GM10847 (cell line): ENCODE measurements around the gene ABCA13.

Experiments
- POLR2A ChIP-seq: IDR thresholded peaks from 2 replicates; pipeline ENCODE4 v1.6.1; 2011; ENCODE audit not compliant: insufficient read length; ENCODE audit errors: extremely low read depth

ABCA13 gene

GRCh38 chr7:48414011-48414732 is 242.9 kb downstream of the ABCA13 start:
- no peak for TF ChIP-seq POLR2A

DNA sequence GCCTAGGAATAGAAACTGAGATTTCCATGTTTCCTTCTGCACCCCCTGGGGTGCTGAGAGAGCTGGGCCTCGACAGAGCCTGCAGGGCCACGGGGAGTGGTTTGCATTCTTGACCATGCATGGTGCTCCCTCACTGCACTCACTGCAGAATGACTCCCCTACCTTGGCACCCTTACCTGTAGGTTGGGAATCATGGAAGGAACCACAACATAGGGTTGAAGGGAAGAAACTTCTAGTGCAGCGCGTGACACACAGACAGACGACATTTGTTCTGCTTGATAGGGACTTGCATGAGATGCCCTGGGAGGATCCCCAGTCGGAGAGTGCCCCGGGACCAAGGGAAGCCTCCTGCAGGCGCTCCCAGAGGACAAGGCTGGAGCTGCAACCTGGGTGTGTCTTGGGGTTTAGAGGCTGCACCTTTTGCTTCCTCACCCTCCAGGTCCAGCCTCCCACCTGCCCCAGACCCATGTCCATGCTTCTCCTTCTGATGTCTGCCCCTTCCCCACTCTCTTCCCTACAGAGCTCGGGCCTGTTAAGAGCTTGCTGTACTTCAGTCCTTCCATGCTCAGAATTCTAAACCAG is 245.2 kb downstream of the ABCA13 start:
- TF ChIP-seq POLR2A: no peak

DNA sequence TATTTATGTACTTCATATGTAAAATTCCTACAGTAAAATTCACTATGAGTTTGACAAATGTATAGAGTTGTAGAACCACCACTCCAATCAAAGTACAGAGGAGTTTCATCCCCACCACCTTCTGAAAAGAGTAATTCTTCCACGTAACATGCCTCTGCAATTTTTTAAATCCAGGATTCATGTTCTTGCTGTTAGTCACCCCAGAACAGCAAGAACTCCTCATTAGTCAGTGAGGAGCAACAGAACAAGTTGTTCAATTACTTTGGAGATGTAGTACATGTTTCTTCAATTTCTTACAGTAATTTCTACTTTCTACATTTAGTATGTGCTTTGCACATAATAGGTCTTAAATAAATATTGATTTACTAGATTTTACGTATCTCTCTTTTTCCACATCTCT is 248.1 kb downstream of the ABCA13 start:
- TF ChIP-seq POLR2A: no peak

DNA sequence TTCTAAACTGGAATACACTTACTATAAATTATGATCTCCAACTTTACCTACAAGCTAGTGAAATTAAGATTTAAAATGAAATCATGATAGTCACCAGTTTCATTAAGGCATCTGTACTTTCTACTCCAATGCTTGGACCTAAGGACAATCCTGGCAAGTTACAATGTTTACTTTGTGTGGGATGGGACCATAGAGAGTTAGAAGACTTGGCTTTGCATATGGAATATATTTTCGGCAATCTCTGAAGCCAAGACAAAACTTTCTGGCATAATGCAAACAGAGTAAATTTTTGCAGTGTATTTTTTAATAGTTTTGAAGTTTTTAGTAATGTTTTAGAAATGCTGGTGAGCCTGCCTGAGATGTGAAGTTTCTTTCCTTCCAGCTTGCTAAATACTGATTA is 248.9 kb downstream of the ABCA13 start:
- TF ChIP-seq POLR2A: no peak

- TF ChIP-seq POLR2A: no peak
These were observed 250.1 kb downstream of the ABCA13 start for GRCh38 chr7:48421357-48421756.

DNA sequence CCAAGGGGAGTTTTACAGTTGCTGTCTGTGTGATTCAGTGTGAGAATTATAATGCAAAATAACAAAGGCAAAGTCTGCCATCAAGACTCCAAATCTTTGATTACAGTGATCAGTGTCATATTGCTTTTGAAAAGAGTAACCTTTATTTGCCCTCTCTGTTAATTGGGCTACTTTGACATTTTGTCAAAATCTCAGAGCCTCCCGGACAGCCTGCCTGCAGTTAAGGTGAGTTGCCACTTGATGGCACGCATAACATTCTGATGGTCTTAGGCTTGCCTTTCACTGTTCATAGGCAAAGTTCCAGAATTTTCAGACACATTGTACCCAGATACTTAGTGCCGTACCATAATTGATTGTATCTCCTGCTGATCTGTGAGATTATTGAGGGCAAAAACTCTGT is 253.5 kb downstream of the ABCA13 start:
- TF ChIP-seq POLR2A: no peak

GRCh38 chr7:48426331-48426965 is 255.2 kb downstream of the ABCA13 start:
- no peak for TF ChIP-seq POLR2A

DNA sequence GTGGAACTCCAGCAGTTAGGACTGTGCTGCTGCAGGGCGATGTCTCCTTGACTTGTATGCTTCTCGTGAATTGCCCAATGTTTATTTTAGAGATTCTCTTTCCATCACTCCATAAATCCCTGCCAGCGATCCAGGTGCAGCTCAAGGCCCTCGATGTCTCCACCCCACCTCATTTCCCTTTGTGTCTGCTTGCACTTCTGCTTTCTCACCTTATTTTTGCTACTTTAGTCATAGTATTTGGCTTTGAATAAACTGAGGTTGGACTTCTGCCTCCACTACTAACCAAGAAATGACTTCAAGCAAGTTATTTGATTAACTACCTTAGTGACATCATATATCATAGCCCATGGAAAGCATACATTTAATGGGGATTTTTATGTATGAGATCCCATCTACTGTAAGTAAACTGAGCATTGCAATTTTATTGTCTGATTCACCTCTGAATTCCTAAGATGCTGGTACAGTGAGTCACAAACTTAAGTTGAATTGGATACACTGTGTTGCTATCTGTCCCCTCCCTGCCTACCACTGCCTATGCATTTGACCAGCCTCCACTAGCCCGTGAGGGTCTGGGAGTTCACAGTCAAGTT is 255.8 kb downstream of the ABCA13 start:
- no peak for TF ChIP-seq POLR2A

GRCh38 chr7:48427671-48428070 is 256.4 kb downstream of the ABCA13 start:
- TF ChIP-seq POLR2A: no peak

DNA sequence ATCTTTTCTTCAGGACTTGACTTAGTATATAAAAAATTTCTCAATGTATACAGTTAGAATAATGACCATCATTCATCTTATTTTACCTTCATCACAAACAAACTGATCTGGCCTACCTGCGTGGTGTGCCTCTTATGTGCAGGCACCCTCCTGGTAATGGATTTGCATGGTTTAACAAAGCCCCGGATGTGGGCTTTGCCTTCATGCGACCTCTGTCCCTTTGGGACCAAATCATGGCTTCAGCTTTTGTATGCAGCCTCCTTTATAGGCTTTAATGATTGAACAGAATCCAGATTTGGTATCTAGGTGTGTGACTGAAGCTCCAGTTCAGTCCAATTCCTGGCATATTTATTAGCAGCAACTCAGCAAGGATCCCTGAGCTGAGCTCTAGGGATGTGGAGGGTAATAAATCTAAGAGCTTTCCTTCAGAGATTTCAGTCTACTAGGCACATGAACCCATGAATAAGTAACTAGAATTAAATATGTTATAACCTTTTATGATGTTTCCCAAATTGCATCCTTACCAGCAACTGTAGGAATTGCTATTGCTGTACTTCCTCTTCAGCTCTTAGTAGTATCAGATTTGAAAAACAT is 256.9 kb downstream of the ABCA13 start:
- no peak for TF ChIP-seq POLR2A

DNA sequence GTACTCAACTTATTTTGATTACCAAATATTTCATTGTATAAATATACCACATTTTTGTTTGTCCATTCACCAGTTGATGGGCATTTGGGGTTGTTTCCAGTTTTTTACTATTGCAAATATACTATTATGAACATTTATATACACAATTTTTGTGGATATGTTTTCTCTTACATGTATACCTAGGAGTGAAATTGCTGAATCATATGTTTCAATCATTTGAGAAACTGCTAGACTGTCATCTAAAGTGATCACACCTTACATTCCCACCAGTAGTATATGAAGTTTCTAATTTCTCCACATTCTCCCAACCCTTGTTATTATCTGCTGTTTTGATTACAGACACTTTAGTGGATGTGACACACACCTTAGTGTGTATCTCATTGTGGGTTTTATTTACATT is 257.9 kb downstream of the ABCA13 start:
- no peak for TF ChIP-seq POLR2A

DNA sequence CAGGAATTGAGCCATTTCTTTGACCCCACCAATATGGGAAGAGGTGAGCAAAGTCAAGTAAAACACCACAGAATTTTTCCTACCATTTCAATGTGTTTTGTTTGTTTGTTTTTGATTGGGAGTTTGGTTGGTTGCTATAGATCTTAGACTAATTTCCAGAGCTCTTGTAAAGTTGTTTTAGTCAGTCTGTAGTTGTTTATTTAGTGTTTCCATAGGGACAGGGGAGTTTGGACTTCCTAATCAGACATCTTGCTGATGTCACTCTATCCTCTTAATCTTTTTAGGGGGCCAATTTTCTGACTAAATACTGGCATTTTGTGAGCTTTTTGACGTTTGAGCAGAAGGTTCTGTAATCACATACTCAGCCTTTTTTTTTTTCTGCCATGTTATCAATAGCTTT is 266.9 kb downstream of the ABCA13 start:
- no peak for TF ChIP-seq POLR2A

- TF ChIP-seq POLR2A: no peak
These were observed 270.7 kb downstream of the ABCA13 start for GRCh38 chr7:48441848-48442492.

GRCh38 chr7:48443051-48443450 is 271.8 kb downstream of the ABCA13 start:
- no peak for TF ChIP-seq POLR2A

DNA sequence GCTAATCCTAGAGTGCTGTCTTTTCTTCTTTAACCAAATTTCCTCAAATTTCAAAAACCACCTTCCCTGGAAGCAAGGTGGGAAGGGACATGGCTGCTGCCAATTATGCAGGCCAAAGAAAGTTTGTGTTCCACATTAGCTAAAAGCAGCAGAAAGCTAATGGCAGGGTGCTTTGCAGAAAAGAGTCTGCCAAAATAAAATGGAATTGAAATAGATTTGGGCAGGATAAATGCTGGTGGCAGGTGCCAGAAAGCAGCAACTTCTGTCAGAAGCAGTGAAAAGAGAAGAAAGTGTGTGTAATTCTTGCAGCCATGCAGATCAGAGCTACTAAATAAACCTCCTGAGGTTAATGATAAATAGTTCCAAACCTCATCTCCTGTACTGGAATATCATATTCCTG is 275.5 kb downstream of the ABCA13 start:
- TF ChIP-seq POLR2A: no peak
